Breast epithelium (tissue), 3 donors: ENCODE results near the gene QSOX2.

Experiments used
- POLR2A ChIP-seq: fragments of 450-650 bp; IDR thresholded peaks from one replicate; pipeline ENCODE4 v1.6.1; 2016; ENCODE audit warnings: antibody characterized with exemption, mild to moderate bottlenecking, moderate library complexity
- POLR2AphosphoS5 ChIP-seq, 3 donors: sonication (generic); formaldehyde crosslinking; IDR thresholded peaks; one replicate each; pipeline ENCODE4 v1.6.1; 2017; ENCODE audit warnings: antibody characterized with exemption in 3 of 3
- TF ChIP-seq, protein P1 (sequence below), 3 donors: fragments of 450-650 bp; IDR thresholded peaks; one replicate each; pipeline ENCODE4 v1.5.1; 2016 to 2017; ENCODE audit warnings: antibody characterized with exemption in 3 of 3, mild to moderate bottlenecking in 3 of 3, moderate library complexity in 3 of 3

GRCh38 chr9:136244122-136244968, 1.3 kb downstream of the QSOX2 start:
- TF ChIP-seq, protein P1, sequence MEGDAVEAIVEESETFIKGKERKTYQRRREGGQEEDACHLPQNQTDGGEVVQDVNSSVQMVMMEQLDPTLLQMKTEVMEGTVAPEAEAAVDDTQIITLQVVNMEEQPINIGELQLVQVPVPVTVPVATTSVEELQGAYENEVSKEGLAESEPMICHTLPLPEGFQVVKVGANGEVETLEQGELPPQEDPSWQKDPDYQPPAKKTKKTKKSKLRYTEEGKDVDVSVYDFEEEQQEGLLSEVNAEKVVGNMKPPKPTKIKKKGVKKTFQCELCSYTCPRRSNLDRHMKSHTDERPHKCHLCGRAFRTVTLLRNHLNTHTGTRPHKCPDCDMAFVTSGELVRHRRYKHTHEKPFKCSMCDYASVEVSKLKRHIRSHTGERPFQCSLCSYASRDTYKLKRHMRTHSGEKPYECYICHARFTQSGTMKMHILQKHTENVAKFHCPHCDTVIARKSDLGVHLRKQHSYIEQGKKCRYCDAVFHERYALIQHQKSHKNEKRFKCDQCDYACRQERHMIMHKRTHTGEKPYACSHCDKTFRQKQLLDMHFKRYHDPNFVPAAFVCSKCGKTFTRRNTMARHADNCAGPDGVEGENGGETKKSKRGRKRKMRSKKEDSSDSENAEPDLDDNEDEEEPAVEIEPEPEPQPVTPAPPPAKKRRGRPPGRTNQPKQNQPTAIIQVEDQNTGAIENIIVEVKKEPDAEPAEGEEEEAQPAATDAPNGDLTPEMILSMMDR (IDR thresholded peaks at IDR 0.05) = no peak
- TF ChIP-seq POLR2A (no peak), POLR2AphosphoS5 (IDR thresholded peaks at IDR 0.05) (no peak)
